ENCODE measurements around the gene GNL1. TPM values are rescaled to one million over a fixed set of nuclear protein-coding genes. Genes with fewer than 3 reads are reported as not detected.

GNL1 gene
- total and polyA plus RNA-seq, 9 of the 15 experiments (the other 6 are each of a cell fraction or from before 2014, with no cell fraction given) = 0.73 to 112 (median 58.0) TPM

DNA sequence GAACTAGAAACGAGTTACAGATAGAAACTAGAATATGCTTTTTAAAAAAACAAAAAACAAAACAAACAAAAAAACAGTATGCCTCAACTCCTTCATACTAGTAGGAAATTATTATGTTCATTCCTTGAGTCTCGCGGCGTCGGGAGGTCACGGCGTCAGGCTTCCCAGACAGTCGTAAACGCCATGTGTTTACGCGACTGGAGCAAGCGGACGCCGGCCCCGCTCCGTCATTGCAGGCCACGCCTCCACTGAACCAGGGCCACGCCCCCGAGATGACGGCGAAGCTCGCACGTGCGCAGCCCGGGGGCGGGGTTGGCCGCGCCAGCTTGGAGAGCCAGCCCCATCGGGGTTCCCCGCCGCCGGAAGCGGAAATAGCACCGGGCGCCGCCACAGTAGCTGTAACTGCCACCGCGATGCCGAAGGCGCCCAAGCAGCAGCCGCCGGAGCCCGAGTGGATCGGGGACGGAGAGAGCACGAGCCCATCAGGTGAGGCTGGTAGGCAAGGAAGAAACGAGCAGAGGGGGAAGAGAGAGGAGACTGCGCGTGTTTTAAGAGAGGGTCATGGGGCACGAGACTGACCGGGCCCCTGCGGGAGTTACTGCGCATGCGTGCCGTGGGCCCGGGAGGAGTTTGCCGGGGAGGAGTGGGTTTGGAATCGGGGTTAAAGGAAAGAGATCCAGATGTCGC, 14.9 kb upstream of the GNL1 start, which contains the start of gene ABCF1 (continued):
- TF ChIP-seq, protein P1, sequence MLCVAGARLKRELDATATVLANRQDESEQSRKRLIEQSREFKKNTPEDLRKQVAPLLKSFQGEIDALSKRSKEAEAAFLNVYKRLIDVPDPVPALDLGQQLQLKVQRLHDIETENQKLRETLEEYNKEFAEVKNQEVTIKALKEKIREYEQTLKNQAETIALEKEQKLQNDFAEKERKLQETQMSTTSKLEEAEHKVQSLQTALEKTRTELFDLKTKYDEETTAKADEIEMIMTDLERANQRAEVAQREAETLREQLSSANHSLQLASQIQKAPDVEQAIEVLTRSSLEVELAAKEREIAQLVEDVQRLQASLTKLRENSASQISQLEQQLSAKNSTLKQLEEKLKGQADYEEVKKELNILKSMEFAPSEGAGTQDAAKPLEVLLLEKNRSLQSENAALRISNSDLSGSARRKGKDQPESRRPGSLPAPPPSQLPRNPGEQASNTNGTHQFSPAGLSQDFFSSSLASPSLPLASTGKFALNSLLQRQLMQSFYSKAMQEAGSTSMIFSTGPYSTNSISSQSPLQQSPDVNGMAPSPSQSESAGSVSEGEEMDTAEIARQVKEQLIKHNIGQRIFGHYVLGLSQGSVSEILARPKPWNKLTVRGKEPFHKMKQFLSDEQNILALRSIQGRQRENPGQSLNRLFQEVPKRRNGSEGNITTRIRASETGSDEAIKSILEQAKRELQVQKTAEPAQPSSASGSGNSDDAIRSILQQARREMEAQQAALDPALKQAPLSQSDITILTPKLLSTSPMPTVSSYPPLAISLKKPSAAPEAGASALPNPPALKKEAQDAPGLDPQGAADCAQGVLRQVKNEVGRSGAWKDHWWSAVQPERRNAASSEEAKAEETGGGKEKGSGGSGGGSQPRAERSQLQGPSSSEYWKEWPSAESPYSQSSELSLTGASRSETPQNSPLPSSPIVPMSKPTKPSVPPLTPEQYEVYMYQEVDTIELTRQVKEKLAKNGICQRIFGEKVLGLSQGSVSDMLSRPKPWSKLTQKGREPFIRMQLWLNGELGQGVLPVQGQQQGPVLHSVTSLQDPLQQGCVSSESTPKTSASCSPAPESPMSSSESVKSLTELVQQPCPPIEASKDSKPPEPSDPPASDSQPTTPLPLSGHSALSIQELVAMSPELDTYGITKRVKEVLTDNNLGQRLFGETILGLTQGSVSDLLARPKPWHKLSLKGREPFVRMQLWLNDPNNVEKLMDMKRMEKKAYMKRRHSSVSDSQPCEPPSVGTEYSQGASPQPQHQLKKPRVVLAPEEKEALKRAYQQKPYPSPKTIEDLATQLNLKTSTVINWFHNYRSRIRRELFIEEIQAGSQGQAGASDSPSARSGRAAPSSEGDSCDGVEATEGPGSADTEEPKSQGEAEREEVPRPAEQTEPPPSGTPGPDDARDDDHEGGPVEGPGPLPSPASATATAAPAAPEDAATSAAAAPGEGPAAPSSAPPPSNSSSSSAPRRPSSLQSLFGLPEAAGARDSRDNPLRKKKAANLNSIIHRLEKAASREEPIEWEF (CRISPR knock-in tag; IDR thresholded peaks at IDR 0.05) = no peak
- TF ChIP-seq RFX7 (CRISPR knock-in tag; IDR thresholded peaks at IDR 0.05) (no peak), POLR2AphosphoS5 (IDR thresholded peaks at IDR 0.05; ENCODE audit: control insufficient read depth, insufficient read depth, low read depth, low read length) (peak; percentile 95), BDP1 (IDR thresholded peaks at IDR 0.05; ENCODE audit: insufficient read depth, insufficient read length) (no peak), NFE2 (IDR thresholded peaks at IDR 0.05; ENCODE audit: low read depth) (no peak), RFX1 (IDR thresholded peaks at IDR 0.05) (no peak), MED1 (CRISPR knock-in tag; IDR thresholded peaks at IDR 0.05; ENCODE audit: borderline replicate concordance) (no peak), TGIF2 (CRISPR knock-in tag; IDR thresholded peaks at IDR 0.05) (no peak), POLR2B (IDR thresholded peaks at IDR 0.05; ENCODE audit: low read depth, partially characterized antibody) (peak; percentile 98), HMGN3 (IDR thresholded peaks at IDR 0.05; ENCODE audit: borderline replicate concordance, extremely low read depth, insufficient read length, low read depth, low read length) (peak; percentile 98), PHF8 (IDR thresholded peaks at IDR 0.05; ENCODE audit: borderline replicate concordance, low read length) (peak; percentile 99), SNIP1 (IDR thresholded peaks at IDR 0.05; ENCODE audit: low read depth) (no peak), CBX5 (IDR thresholded peaks at IDR 0.05; ENCODE audit: borderline replicate concordance, low read depth) (no peak)
- TF ChIP-seq, protein P2, sequence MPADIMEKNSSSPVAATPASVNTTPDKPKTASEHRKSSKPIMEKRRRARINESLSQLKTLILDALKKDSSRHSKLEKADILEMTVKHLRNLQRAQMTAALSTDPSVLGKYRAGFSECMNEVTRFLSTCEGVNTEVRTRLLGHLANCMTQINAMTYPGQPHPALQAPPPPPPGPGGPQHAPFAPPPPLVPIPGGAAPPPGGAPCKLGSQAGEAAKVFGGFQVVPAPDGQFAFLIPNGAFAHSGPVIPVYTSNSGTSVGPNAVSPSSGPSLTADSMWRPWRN (IDR thresholded peaks at IDR 0.05; ENCODE audit: low read depth) = no peak
- TF ChIP-seq, protein P3, sequence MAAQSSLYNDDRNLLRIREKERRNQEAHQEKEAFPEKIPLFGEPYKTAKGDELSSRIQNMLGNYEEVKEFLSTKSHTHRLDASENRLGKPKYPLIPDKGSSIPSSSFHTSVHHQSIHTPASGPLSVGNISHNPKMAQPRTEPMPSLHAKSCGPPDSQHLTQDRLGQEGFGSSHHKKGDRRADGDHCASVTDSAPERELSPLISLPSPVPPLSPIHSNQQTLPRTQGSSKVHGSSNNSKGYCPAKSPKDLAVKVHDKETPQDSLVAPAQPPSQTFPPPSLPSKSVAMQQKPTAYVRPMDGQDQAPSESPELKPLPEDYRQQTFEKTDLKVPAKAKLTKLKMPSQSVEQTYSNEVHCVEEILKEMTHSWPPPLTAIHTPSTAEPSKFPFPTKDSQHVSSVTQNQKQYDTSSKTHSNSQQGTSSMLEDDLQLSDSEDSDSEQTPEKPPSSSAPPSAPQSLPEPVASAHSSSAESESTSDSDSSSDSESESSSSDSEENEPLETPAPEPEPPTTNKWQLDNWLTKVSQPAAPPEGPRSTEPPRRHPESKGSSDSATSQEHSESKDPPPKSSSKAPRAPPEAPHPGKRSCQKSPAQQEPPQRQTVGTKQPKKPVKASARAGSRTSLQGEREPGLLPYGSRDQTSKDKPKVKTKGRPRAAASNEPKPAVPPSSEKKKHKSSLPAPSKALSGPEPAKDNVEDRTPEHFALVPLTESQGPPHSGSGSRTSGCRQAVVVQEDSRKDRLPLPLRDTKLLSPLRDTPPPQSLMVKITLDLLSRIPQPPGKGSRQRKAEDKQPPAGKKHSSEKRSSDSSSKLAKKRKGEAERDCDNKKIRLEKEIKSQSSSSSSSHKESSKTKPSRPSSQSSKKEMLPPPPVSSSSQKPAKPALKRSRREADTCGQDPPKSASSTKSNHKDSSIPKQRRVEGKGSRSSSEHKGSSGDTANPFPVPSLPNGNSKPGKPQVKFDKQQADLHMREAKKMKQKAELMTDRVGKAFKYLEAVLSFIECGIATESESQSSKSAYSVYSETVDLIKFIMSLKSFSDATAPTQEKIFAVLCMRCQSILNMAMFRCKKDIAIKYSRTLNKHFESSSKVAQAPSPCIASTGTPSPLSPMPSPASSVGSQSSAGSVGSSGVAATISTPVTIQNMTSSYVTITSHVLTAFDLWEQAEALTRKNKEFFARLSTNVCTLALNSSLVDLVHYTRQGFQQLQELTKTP (IDR thresholded peaks at IDR 0.05; ENCODE audit: low read depth in 1 of 2, partially characterized antibody in 2 of 2) = peak; percentile 4 to 55
- TF ChIP-seq, protein P4, sequence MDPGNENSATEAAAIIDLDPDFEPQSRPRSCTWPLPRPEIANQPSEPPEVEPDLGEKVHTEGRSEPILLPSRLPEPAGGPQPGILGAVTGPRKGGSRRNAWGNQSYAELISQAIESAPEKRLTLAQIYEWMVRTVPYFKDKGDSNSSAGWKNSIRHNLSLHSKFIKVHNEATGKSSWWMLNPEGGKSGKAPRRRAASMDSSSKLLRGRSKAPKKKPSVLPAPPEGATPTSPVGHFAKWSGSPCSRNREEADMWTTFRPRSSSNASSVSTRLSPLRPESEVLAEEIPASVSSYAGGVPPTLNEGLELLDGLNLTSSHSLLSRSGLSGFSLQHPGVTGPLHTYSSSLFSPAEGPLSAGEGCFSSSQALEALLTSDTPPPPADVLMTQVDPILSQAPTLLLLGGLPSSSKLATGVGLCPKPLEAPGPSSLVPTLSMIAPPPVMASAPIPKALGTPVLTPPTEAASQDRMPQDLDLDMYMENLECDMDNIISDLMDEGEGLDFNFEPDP (CRISPR knock-in tag; IDR thresholded peaks at IDR 0.05) = 0 out of 2 replicates have a peak, but pooled peaks have one; percentile 73

Measured in K562 (cell line).